HG03066 (cell line): ENCODE measurements around the gene ABCF1.

Experiments used
- ATAC-seq: cut with Tn5 transposase; IDR thresholded peaks from one replicate; pipeline ENCODE4 v1.9.1; 2021; ENCODE audit warnings: low read depth; ENCODE audit not compliant: unreplicated experiment

Gene ABCF1

GRCh38 chr6:30599625-30600324 lies 28.5 kb downstream of the ABCF1 start:
- ATAC-seq, result no peak

GRCh38 chr6:30600451-30600961 lies 29.3 kb downstream of the ABCF1 start:
- no peak for ATAC-seq

DNA sequence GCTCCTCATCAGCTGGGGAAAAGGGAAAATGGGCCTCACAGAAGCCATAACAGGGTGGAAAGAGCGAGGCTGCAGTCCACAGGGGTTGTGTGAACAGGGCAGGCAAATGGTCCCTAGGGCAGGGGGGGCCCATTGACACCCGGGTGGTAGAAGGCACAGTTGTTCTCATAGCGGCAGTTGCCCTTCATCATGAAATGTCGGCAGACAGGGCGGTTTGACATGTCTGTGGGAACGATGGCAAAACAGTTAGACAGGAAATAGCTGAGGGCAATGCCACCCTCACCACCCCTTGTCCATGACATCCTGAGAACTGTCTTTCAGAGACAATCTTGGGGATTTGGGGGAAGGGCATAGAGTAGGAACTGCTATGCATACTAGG lies 30.2 kb downstream of the ABCF1 start:
- no peak for ATAC-seq

GRCh38 chr6:30601815-30602641 lies 30.8 kb downstream of the ABCF1 start:
- no peak for ATAC-seq

DNA sequence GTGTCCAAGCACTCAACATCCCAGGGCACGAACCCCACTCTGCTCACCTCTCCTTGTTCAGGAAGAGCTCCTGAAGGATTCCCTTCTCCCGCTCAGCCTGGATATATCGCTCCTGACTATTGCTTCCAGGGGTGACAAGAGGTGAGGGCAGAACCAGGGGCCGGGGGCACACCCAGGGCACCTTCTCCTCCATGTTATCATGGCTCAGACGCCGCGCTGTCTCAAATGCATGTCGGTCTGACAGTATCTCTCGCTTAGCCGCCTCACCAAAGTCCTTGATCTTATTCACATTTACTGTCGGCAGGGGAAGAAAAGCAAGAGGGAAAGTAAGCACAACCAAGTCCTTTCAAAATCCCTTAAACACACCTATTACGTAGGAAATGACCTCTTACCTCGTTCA lies 32.7 kb downstream of the ABCF1 start:
- no peak for ATAC-seq

DNA sequence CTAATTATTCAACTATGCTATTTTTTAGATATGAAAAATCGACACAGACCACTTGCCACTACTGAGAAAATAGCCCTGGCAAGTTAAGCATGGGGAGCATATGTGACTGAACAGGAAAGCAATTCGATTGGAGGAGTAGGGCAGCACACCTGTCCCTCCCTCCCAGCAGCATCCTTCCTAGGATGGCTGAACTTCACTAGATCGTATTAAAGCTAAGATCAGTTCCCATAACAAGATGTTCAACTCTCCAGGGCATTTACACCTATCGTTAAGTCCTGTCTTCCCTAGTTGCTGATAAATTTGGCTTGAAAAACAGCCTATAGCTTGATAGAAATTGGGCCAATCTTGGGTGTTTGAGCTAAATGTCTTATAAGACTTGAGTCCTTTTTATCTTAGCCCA lies 38.8 kb downstream of the ABCF1 start:
- no peak for ATAC-seq

DNA sequence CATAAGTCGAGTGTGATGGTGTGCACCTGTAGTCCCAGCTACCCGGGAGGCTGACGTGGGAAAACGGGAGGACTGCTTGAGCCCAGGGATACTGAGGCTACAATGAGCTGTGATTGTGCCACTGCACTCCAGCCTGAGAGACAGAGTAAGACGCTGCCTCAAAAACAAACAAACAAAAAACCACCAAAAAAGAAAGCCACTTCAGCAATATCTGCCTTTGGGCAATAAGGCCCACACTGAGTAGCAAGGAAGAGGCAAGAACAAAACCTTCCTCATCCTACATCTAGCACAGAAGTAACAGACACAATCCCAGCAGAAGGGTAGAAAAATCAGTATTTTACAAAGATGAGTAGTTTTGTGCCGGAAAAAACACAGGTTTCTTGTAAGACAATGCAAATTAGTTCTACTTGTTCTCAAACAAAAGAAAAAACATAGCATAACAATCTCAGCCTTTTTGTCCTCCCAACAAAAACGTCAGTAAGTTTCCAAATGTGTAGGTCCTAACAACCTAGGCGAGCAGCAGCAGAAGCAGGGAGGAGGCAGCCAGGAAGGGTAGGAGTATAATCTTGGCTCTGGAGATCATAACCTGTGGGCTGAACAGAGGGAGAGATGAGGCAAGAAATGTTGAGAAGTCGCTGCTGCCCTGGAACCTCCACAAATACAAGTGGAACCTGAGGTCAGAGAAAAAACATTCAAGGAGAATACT lies 40.1 kb downstream of the ABCF1 start:
- ATAC-seq, result no peak

- no peak for ATAC-seq
Observed at GRCh38 chr6:30611856-30612194, 40.6 kb downstream of the ABCF1 start.

- ATAC-seq, result no peak
Observed at GRCh38 chr6:30612213-30612612, 41.0 kb downstream of the ABCF1 start.

GRCh38 chr6:30612687-30613248 lies 41.5 kb downstream of the ABCF1 start:
- no peak for ATAC-seq

DNA sequence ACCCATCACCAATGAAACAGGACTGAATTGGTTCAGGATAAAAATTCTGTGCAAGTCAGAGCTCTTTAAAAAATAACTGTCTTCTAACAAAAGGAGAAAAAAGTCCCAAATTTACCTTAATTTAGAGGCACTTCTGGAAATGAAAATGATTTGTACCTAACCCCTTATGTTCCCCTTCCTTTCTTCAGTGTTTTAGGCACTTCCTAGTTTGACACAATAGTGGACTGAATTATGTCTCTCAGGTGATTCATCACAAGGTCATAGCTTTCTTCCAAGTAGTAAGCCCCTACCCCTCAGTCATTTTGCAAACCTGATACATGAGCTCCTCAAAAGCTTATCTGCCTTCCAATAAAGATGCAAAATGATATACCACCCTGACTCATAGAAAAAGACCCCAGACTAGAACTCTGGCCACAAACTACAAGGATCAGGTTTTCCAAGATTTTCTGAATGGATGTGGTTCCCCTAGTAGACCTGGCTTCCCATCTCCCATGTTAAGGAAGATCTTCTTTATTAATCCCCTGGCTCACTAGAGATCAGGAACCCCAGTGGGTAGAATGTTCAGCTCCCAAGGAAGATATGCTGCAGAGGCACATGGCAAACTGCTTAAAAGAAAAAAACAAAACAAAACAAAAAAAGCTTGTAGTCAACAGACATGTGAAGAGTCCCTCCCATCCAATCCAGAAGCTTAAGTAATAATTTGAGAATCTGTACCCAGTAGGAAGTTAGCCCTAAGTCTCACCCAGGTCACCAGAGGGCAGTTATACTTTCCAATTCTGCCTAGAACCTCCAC lies 42.2 kb downstream of the ABCF1 start:
- ATAC-seq, result no peak

DNA sequence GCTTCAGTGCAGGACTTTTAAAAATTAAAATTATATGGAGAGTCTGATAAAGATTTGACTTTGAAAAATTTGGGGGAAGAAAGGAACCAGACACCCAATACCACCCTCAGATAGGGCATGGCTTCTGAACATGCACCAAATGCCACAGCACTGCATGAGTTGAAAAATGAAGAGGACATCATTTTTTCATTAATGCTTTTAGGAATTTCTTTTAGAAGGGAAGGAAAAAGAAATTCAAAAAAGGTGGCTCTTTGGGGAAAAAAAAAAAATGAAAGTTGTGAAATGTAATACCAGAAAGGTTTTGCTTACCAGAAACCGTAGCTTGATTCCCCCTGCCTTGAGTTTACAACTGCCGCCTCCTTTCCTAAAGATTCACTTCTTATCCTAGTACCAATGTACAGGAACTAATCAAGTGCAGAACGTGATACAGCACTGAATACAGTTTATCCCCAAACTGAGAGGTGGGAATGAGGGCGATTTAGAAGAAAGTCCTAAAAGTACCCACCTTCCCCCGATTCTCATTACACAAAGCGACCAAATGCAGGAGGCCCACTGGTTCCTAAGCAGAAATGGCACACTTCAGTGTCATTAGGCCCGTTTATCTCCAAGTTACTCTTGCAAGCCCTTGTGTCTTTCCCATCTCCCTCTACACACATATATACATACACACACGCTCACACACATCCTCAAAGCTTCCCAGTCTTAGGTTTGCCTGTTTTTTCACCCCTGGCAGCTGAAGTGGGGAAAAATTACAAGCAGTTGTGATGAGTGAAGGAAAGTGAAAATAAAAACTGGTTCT lies 43.0 kb downstream of the ABCF1 start:
- ATAC-seq, result no peak

DNA sequence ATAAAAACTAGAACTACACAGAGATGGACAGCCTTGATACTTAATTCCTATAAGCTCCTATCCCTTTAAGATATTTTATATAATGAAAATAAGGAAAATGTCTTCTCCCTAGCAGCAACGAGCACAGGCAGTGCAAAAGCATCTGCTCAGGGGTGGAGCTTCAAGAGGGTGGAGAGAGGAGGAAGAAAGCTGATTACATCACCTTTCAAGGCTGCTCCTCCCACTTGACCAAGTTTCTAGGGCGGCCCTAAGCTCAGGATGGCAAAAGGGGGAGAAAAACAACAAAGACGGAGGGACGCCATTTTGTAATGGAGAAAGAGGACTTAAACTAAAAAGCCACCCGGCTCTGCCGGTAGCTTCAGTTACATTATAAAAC lies 43.6 kb downstream of the ABCF1 start:
- ATAC-seq, result no peak

- ATAC-seq, result no peak
Observed at GRCh38 chr6:30615219-30615957, 44.1 kb downstream of the ABCF1 start.

- ATAC-seq, result no peak
Observed at GRCh38 chr6:30615958-30616810, 44.9 kb downstream of the ABCF1 start.

DNA sequence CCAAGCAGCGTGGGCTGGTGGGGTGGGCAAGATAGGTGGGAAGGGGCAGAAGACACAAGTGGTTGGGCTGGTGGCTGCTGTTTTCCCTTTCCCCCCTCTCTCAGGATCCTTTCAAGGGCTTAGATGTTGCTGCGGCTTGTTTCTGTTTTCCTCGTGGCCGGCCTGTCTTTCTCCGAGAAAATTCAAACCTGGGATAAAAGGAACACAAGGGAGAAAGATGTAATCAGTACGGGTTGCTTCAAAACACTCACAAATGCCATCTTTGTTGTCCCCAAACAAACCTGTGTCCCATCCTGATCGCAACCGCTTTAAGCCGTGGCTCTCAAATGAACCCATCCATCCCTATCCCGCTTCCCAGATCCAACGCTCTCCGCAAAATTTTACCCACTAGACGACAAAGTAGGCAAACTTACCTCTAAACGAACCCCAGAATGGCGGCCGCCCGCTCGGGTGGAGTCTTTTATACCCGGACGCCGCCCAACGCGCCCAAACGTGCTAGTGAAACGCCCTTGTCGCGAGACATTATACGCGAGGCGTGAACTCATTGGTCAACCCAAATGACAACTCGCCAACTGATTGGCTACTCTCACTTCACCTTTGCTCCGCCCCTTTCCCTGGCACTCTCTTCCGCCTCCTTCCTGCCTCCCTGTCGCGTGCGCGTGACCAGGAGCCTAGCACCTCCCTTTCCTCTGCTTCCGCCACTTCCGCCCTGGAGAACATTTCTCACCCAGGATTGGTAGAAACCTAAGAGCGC lies 45.7 kb downstream of the ABCF1 start, which contains the start of gene PPP1R10:
Gene PPP1R10, minus strand, starts transcription at position 433 of the 754 bp plus-strand sequence. CDS start 7,299 bp downstream, outside the sequence.
- peak; percentile 73 for ATAC-seq
